SK-N-SH (cell line): ENCODE data around the gene LTBP1. TPM values are rescaled to one million over a fixed set of nuclear protein-coding genes. Genes with fewer than 3 reads are reported as not detected.

ENCODE experiments used
- CTCF ChIA-PET: fragments of 300-600, 350-600 bp; formaldehyde crosslinking; extraction: SDS; loops from one replicate; lab custom pipeline; 2021; lab: Yijun Ruan, JAX
- POLR2A ChIA-PET: fragments of 350-600 bp; sonication (Branson Sonifier 250); formaldehyde crosslinking; extraction: SDS; loops from one replicate; lab custom pipeline; 2020; ENCODE audit warnings: antibody characterized with exemption, inconsistent platforms; lab: Yijun Ruan, JAX
- DNase-seq: peaks from one replicate; pipeline ENCODE4 v3.0.0; 2012
- H2AFZ ChIP-seq: fragments of 200-600 bp; sonication (generic); 2 replicates; pipeline ENCODE4 v1.8.1; 2016; ENCODE audit warnings: antibody characterized with exemption, mild to moderate bottlenecking, low read depth
- H3F3A ChIP-seq: fragments of 200-600 bp; sonication (generic); replicated peaks from 2 replicates; pipeline ENCODE3; 2016; ENCODE audit warnings: antibody characterized with exemption, mild to moderate bottlenecking; ENCODE audit not compliant: insufficient read depth
- H3K27ac ChIP-seq, 2 experiments: fragments of 200-500 bp in 1 of 2; fragments of 200-600 bp in 1 of 2; sonication (Bioruptor generic) in 1 of 2; sonication (generic), shearing (Covaris generic) in 1 of 2; 2 replicates each; pipeline versions ENCODE4 v1.5.1 to v1.6.1; 2014 to 2016; ENCODE audit warnings: low read depth in 2 of 2, inconsistent platforms in 1 of 2, low read length in 1 of 2, mild to moderate bottlenecking in 1 of 2, mixed read lengths in 1 of 2
- H3K27me3 ChIP-seq: fragments of 200-600 bp; sonication (generic), shearing (Covaris generic); 2 replicates; pipeline ENCODE4 v1.6.1; 2016; ENCODE audit warnings: mixed run types; ENCODE audit not compliant: insufficient read depth
- H3K36me3 ChIP-seq, 2 experiments: fragments of 200-500 bp in 1 of 2; fragments of 200-600 bp in 1 of 2; sonication (Bioruptor generic) in 1 of 2; sonication (generic) in 1 of 2; replicated peaks in 1 of 2; 2 replicates each; pipeline versions ENCODE3 to v1.5.1; 2014 to 2016; ENCODE audit warnings: low read length in 1 of 2, mild to moderate bottlenecking in 1 of 2; ENCODE audit not compliant: insufficient read depth in 2 of 2, control insufficient read depth in 1 of 2
- H3K4me1 ChIP-seq, 2 experiments: fragments of 200-500 bp in 1 of 2; fragments of 200-600 bp in 1 of 2; sonication (Bioruptor generic) in 1 of 2; sonication (generic), shearing (Covaris generic) in 1 of 2; 2 replicates each; pipeline versions ENCODE4 v1.5.1 to v1.6.1; 2014 to 2016; ENCODE audit warnings: low read depth in 1 of 2, low read length in 1 of 2, mixed run types in 1 of 2; ENCODE audit not compliant: insufficient read depth in 2 of 2, control insufficient read depth in 1 of 2
- H3K4me2 ChIP-seq: fragments of 200-600 bp; sonication (generic), shearing (Covaris generic); 2 replicates; pipeline ENCODE4 v1.6.1; 2017; ENCODE audit warnings: mixed run types
- H3K4me3 ChIP-seq, 2 experiments: fragments of 200-500 bp in 1 of 2; fragments of 200-600 bp in 1 of 2; sonication (Bioruptor generic) in 1 of 2; sonication (generic), shearing (Covaris generic) in 1 of 2; 2 replicates each; pipeline versions ENCODE4 v1.5.1 to v1.8.1; 2014 to 2016; ENCODE audit warnings: low read depth in 2 of 2, inconsistent platforms in 1 of 2, low read length in 1 of 2, mild to moderate bottlenecking in 1 of 2, mixed read lengths in 1 of 2, moderate library complexity in 1 of 2
- H3K79me2 ChIP-seq: fragments of 200-600 bp; sonication (generic); 2 replicates; pipeline ENCODE4 v1.8.1; 2017; ENCODE audit warnings: mild to moderate bottlenecking; ENCODE audit not compliant: insufficient read depth
- H3K9ac ChIP-seq: fragments of 200-600 bp; sonication (generic); 2 replicates; pipeline ENCODE4 v1.6.1; 2017; ENCODE audit warnings: mixed run types
- H3K9me2 ChIP-seq: fragments of 200-600 bp; sonication (generic); 2 replicates; pipeline ENCODE4 v1.6.1; 2017; ENCODE audit warnings: mixed run types
- H3K9me3 ChIP-seq: fragments of 200-600 bp; sonication (generic); 2 replicates; pipeline ENCODE4 v1.6.1; 2017; ENCODE audit warnings: mixed run types, mild to moderate bottlenecking, moderate library complexity
- H4K20me1 ChIP-seq: fragments of 200-600 bp; sonication (generic); 2 replicates; pipeline ENCODE4 v1.6.1; 2017; ENCODE audit warnings: mild to moderate bottlenecking, mixed run types; ENCODE audit not compliant: insufficient read depth
- CHD2 ChIP-seq: fragments of 150-350 bp; IDR thresholded peaks from 2 replicates; pipeline ENCODE4 v1.6.1; 2018; ENCODE audit warnings: low read length; ENCODE audit not compliant: partially characterized antibody
- GABPA ChIP-seq: IDR thresholded peaks from 2 replicates; pipeline ENCODE4 v1.4.0; 2012; ENCODE audit warnings: low read depth, mild to moderate bottlenecking
- GATA2 ChIP-seq: sonication (generic); formaldehyde crosslinking; IDR thresholded peaks from 2 replicates; pipeline ENCODE4 v1.5.0; 2020; ENCODE audit warnings: mild to moderate bottlenecking, missing genetic modification reagents
- MXI1 ChIP-seq: IDR thresholded peaks from 2 replicates; pipeline ENCODE4 v1.6.1; 2012; ENCODE audit warnings: mild to moderate bottlenecking, low read depth, low read length, improper control_type of control experiment
- NRF1 ChIP-seq: IDR thresholded peaks from 2 replicates; pipeline ENCODE4 v1.6.1; 2012; ENCODE audit warnings: low read depth, mild to moderate bottlenecking, low read length
- RCOR1 ChIP-seq: fragments of 150-350 bp; IDR thresholded peaks from 2 replicates; pipeline ENCODE4 v1.6.1; 2017; ENCODE audit warnings: antibody characterized with exemption, low read length
- RFX5 ChIP-seq: IDR thresholded peaks from 2 replicates; pipeline ENCODE4 v1.6.1; 2012; ENCODE audit warnings: mild to moderate bottlenecking, improper control_type of control experiment, low read length
- SIN3A ChIP-seq: IDR thresholded peaks from 2 replicates; pipeline ENCODE4 v1.6.1; 2012; ENCODE audit warnings: low read depth, mild to moderate bottlenecking, low read length, moderate library complexity, borderline replicate concordance
- SMC3 ChIP-seq: IDR thresholded peaks from 2 replicates; pipeline ENCODE4 v1.6.1; 2012; ENCODE audit warnings: low read depth, low read length, improper control_type of control experiment
- WGBS: methylation state at CpG from one replicate; pipeline ENCODE4 v1.1.6; 2017; ENCODE audit warnings: low lambda C conversion rate; 5-methylcytosine and 5-hydroxymethylcytosine counted together
- polyA plus RNA-seq, 3 experiments: library from polyadenylated mRNA; depleted of rRNA; stranded (reverse); fragments of >200 nt; gene quantifications; 2 replicates each; pipeline ENCODE4 v1.2.3, GENCODE V29; 2012
- TF ChIP-seq, protein P1 (sequence below): IDR thresholded peaks from 2 replicates; pipeline ENCODE4 v1.4.0; 2012; ENCODE audit warnings: low read depth
- TF ChIP-seq, protein P2 (sequence below): IDR thresholded peaks from 2 replicates; pipeline ENCODE4; 2012
- TF ChIP-seq, protein P3 (sequence below): IDR thresholded peaks from 2 replicates; pipeline ENCODE4 v1.6.1; 2012; ENCODE audit warnings: mild to moderate bottlenecking, low read depth, low read length, moderate library complexity
- TF ChIP-seq, protein P4 (sequence below): fragments of 150-350 bp; IDR thresholded peaks from 2 replicates; pipeline ENCODE4 v1.6.1; 2016; ENCODE audit warnings: mild to moderate bottlenecking, low read depth, low read length

LTBP1 gene
- polyA plus RNA-seq, 1 of the 3 experiments (the other 2 are of a cell fraction), result 467 TPM

DNA sequence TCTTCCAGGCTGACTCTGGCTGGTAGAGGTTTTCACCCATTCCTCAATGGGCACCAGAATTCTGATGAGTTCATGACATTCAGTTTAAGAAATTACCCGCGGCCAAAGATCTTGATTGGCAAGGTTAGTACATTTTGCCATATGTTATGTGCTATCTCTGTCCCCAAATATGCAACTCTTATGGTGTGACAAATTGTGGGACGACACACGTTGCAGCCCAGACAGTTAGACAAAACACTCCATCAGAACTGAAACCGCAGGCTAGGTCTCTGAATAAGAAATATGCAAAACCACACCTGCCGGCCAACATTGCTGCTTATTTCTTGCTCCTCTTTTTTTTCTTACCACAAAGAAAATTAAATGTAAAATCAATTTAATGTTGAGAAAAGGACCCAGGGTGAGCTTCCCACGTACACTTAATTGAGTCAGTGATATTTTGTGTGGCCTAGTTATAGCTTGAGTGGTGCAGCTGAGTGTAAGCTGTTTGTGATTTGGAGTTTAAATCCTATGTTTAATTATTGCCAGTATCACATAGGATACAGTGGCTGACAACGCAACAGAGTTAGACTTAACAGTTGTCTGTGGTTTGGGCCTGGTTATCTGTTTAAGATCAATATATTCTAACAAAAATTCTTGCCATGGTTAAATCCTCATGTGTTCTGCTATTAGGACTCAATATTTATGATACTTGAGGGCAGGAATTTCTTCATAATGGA lies 35.7 kb upstream of the LTBP1 start:
- CTCF ChIA-PET, result interaction anchor here (0.8 to 1.0 kb wide), 2 partner anchors 18 to 25 kb away, joined by 3 to 4 read pairs; no protein-coding TSS in a partner anchor
- no peak overlapping the region for H3K4me2 ChIP-seq
- TF ChIP-seq, protein P1, sequence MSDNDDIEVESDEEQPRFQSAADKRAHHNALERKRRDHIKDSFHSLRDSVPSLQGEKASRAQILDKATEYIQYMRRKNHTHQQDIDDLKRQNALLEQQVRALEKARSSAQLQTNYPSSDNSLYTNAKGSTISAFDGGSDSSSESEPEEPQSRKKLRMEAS, result no peak
- TF ChIP-seq SMC3, result no peak
- TF ChIP-seq, protein P2, sequence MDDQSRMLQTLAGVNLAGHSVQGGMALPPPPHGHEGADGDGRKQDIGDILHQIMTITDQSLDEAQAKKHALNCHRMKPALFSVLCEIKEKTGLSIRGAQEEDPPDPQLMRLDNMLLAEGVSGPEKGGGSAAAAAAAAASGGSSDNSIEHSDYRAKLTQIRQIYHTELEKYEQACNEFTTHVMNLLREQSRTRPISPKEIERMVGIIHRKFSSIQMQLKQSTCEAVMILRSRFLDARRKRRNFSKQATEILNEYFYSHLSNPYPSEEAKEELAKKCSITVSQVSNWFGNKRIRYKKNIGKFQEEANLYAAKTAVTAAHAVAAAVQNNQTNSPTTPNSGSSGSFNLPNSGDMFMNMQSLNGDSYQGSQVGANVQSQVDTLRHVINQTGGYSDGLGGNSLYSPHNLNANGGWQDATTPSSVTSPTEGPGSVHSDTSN, result no peak
- no peak for TF ChIP-seq CHD2
- no peak for TF ChIP-seq NRF1
- no peak for TF ChIP-seq GATA2 (CRISPR knock-in tag)
- no peak for TF ChIP-seq RFX5
- no peak for TF ChIP-seq RCOR1
- TF ChIP-seq, protein P3, sequence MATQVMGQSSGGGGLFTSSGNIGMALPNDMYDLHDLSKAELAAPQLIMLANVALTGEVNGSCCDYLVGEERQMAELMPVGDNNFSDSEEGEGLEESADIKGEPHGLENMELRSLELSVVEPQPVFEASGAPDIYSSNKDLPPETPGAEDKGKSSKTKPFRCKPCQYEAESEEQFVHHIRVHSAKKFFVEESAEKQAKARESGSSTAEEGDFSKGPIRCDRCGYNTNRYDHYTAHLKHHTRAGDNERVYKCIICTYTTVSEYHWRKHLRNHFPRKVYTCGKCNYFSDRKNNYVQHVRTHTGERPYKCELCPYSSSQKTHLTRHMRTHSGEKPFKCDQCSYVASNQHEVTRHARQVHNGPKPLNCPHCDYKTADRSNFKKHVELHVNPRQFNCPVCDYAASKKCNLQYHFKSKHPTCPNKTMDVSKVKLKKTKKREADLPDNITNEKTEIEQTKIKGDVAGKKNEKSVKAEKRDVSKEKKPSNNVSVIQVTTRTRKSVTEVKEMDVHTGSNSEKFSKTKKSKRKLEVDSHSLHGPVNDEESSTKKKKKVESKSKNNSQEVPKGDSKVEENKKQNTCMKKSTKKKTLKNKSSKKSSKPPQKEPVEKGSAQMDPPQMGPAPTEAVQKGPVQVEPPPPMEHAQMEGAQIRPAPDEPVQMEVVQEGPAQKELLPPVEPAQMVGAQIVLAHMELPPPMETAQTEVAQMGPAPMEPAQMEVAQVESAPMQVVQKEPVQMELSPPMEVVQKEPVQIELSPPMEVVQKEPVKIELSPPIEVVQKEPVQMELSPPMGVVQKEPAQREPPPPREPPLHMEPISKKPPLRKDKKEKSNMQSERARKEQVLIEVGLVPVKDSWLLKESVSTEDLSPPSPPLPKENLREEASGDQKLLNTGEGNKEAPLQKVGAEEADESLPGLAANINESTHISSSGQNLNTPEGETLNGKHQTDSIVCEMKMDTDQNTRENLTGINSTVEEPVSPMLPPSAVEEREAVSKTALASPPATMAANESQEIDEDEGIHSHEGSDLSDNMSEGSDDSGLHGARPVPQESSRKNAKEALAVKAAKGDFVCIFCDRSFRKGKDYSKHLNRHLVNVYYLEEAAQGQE, result no peak
- no peak for TF ChIP-seq GABPA
- TF ChIP-seq, protein P4, sequence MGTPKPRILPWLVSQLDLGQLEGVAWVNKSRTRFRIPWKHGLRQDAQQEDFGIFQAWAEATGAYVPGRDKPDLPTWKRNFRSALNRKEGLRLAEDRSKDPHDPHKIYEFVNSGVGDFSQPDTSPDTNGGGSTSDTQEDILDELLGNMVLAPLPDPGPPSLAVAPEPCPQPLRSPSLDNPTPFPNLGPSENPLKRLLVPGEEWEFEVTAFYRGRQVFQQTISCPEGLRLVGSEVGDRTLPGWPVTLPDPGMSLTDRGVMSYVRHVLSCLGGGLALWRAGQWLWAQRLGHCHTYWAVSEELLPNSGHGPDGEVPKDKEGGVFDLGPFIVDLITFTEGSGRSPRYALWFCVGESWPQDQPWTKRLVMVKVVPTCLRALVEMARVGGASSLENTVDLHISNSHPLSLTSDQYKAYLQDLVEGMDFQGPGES, result no peak
- no peak for TF ChIP-seq MXI1
- no peak for TF ChIP-seq SIN3A
- H2AFZ ChIP-seq, result no peak overlapping the region
- WGBS, result 74% methylated on average over 8 of the region's 8 CpGs
- DNase-seq, result no peak
- POLR2A ChIA-PET, result no interaction called here
- no peak overlapping the region for H3K27ac ChIP-seq
- no peak overlapping the region for H3K4me3 ChIP-seq
- no peak overlapping the region for H3K9ac ChIP-seq
- H4K20me1 ChIP-seq, result no peaks in the 10 kb centered on the region
- no peaks in the 10 kb centered on the region for H3K9me2 ChIP-seq
- H3K27me3 ChIP-seq, result no peaks in the 10 kb centered on the region
- no peaks in the 10 kb centered on the region for H3K79me2 ChIP-seq
- no peaks in the 10 kb centered on the region for H3K36me3 ChIP-seq
- no peaks in the 10 kb centered on the region for H3K4me1 ChIP-seq
- no peaks in the 10 kb centered on the region for H3K9me3 ChIP-seq
- H3F3A ChIP-seq, result no peaks in the 10 kb centered on the region
